MM.1S (cell line): ENCODE data around the gene SDHC.

Experiments used
- DNase-seq: peaks from one replicate; pipeline ENCODE4 v3.0.0-alpha.2; 2015
- H2AFZ ChIP-seq: fragments of 300-600 bp; sonication (generic); 2 replicates; pipeline ENCODE4 v1.6.0; 2016; ENCODE audit warnings: antibody characterized with exemption, low read length
- H3F3A ChIP-seq: fragments of 300-600 bp; sonication (generic); 2 replicates; pipeline ENCODE4 v1.6.1; 2016; ENCODE audit warnings: mild to moderate bottlenecking, antibody characterized with exemption, low read length, moderate library complexity, mixed read lengths; ENCODE audit not compliant: insufficient read depth
- H3K27ac ChIP-seq: fragments of 300-600 bp; sonication (generic); 2 replicates; pipeline ENCODE4 v1.5.1; 2016; ENCODE audit warnings: mild to moderate bottlenecking, low read length
- H3K27me3 ChIP-seq: fragments of 300-600 bp; sonication (generic); replicated peaks from 2 replicates; pipeline ENCODE4 v1.6.0; 2016; ENCODE audit warnings: low read length; ENCODE audit not compliant: insufficient read depth
- H3K36me3 ChIP-seq: fragments of 300-600 bp; sonication (generic); replicated peaks from 2 replicates; pipeline ENCODE4 v1.6.1; 2016; ENCODE audit warnings: mild to moderate bottlenecking, low read length, mixed read lengths; ENCODE audit not compliant: insufficient read depth
- H3K4me1 ChIP-seq: fragments of 300-600 bp; sonication (generic); 2 replicates; pipeline ENCODE4 v1.6.1; 2016; ENCODE audit warnings: low read length, mixed read lengths
- H3K4me2 ChIP-seq: fragments of 300-600 bp; sonication (generic); 2 replicates; pipeline ENCODE4 v1.6.0; 2016; ENCODE audit warnings: low read depth, low read length
- H3K4me3 ChIP-seq: fragments of 300-600 bp; sonication (generic); 2 replicates; pipeline ENCODE4 v1.5.1; 2016; ENCODE audit warnings: low read length, mixed read lengths
- H3K79me2 ChIP-seq: fragments of 300-600 bp; sonication (generic); 2 replicates; pipeline ENCODE4 v1.6.1; 2016; ENCODE audit warnings: mixed run types, low read length, mixed read lengths
- H3K9ac ChIP-seq: fragments of 300-600 bp; sonication (generic); 2 replicates; pipeline ENCODE4 v1.6.1; 2016; ENCODE audit warnings: low read length, mixed read lengths
- H3K9me2 ChIP-seq: fragments of 300-600 bp; sonication (generic); replicated peaks from 2 replicates; pipeline ENCODE4 v1.6.1; 2016; ENCODE audit warnings: mild to moderate bottlenecking, low read length, mixed read lengths; ENCODE audit not compliant: insufficient read depth
- H3K9me3 ChIP-seq: fragments of 300-600 bp; sonication (generic); replicated peaks from 2 replicates; pipeline ENCODE4 v1.6.1; 2016; ENCODE audit warnings: mild to moderate bottlenecking, low read length, mixed read lengths; ENCODE audit not compliant: insufficient read depth
- H4K20me1 ChIP-seq: fragments of 300-600 bp; sonication (generic); 2 replicates; pipeline ENCODE4 v1.6.1; 2016; ENCODE audit warnings: mild to moderate bottlenecking, low read length, moderate library complexity, mixed read lengths; ENCODE audit not compliant: insufficient read depth
- EZH2 ChIP-seq: fragments of 300-600 bp; sonication (generic); optimal IDR thresholded peaks from 2 replicates; pipeline ENCODE3; 2017; ENCODE audit warnings: low read depth, mild to moderate bottlenecking, antibody characterized with exemption, low read length, mixed read lengths
- EZH2phosphoT487 ChIP-seq: fragments of 300-600 bp; sonication (generic); IDR thresholded peaks from 2 replicates; pipeline ENCODE4 v1.6.1; 2018; ENCODE audit warnings: antibody characterized with exemption, low read length
- TF ChIP-seq, protein P1 (sequence below): fragments of 300-600 bp; sonication (generic); IDR thresholded peaks from 2 replicates; pipeline ENCODE4 v1.5.1; 2016; ENCODE audit warnings: antibody characterized with exemption, low read length, mixed read lengths

SDHC gene

GRCh38 chr1:161335796-161336195 is 21.6 kb downstream of the SDHC start:
- no peak for TF ChIP-seq EZH2phosphoT487
- TF ChIP-seq, protein P1, sequence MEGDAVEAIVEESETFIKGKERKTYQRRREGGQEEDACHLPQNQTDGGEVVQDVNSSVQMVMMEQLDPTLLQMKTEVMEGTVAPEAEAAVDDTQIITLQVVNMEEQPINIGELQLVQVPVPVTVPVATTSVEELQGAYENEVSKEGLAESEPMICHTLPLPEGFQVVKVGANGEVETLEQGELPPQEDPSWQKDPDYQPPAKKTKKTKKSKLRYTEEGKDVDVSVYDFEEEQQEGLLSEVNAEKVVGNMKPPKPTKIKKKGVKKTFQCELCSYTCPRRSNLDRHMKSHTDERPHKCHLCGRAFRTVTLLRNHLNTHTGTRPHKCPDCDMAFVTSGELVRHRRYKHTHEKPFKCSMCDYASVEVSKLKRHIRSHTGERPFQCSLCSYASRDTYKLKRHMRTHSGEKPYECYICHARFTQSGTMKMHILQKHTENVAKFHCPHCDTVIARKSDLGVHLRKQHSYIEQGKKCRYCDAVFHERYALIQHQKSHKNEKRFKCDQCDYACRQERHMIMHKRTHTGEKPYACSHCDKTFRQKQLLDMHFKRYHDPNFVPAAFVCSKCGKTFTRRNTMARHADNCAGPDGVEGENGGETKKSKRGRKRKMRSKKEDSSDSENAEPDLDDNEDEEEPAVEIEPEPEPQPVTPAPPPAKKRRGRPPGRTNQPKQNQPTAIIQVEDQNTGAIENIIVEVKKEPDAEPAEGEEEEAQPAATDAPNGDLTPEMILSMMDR: no peak
- no peak for TF ChIP-seq EZH2
- H4K20me1 ChIP-seq: no peaks in the 10 kb centered on the region
- H3F3A ChIP-seq: no peaks in the 10 kb centered on the region
- peaks cover 8% of the 10 kb centered on the region for H3K36me3 ChIP-seq
- DNase-seq: no peak
- H3K79me2 ChIP-seq: no peaks in the 10 kb centered on the region; the same call in 1 of the 2 replicates
- no peak overlapping the region for H3K4me2 ChIP-seq
- no peak overlapping the region for H3K27ac ChIP-seq
- H3K9me2 ChIP-seq: no peaks in the 10 kb centered on the region
- H3K27me3 ChIP-seq: no peaks in the 10 kb centered on the region
- no peaks in the 10 kb centered on the region for H3K9me3 ChIP-seq
- no peaks in the 10 kb centered on the region for H3K4me1 ChIP-seq
- no peak overlapping the region for H2AFZ ChIP-seq
- no peak overlapping the region for H3K9ac ChIP-seq
- H3K4me3 ChIP-seq: no peak overlapping the region

GRCh38 chr1:161342177-161342576 is 28.0 kb downstream of the SDHC start:
- Histone ChIP-seq H3K9me3 (no peaks in the 10 kb centered on the region), H3K36me3 (no peaks in the 10 kb centered on the region), H3F3A (no peaks in the 10 kb centered on the region), H3K4me1 (peaks cover 7% of the 10 kb centered on the region; the same call in 1 of the 2 replicates), H3K27ac (no peak overlapping the region), H4K20me1 (no peaks in the 10 kb centered on the region), H3K27me3 (no peaks in the 10 kb centered on the region), H3K79me2 (peaks cover 10% of the 10 kb centered on the region), H3K4me2 (0 out of 2 replicates have a peak overlapping the region, but pooled peaks have one; percentile 38), H3K4me3 (no peak overlapping the region), H3K9ac (no peak overlapping the region), H3K9me2 (no peaks in the 10 kb centered on the region), H2AFZ (no peak overlapping the region)
- TF ChIP-seq, protein P1: no peak
- TF ChIP-seq EZH2phosphoT487: no peak
- no peak for TF ChIP-seq EZH2
- DNase-seq: no peak

GRCh38 chr1:161342821-161343220 is 28.6 kb downstream of the SDHC start:
- H3K79me2 ChIP-seq: peaks cover 10% of the 10 kb centered on the region
- no peak overlapping the region for H3K9ac ChIP-seq
- H3K27ac ChIP-seq: no peak overlapping the region
- no peaks in the 10 kb centered on the region for H3K9me2 ChIP-seq
- no peak overlapping the region for H3K4me3 ChIP-seq
- peaks cover 7% of the 10 kb centered on the region; the same call in 1 of the 2 replicates for H3K4me1 ChIP-seq
- no peaks in the 10 kb centered on the region for H3F3A ChIP-seq
- no peak for TF ChIP-seq EZH2phosphoT487
- TF ChIP-seq, protein P1: no peak
- DNase-seq: no peak
- no peaks in the 10 kb centered on the region for H3K9me3 ChIP-seq
- no peaks in the 10 kb centered on the region for H3K36me3 ChIP-seq
- H3K4me2 ChIP-seq: no peak overlapping the region
- no peak overlapping the region for H2AFZ ChIP-seq
- no peaks in the 10 kb centered on the region for H4K20me1 ChIP-seq
- H3K27me3 ChIP-seq: no peaks in the 10 kb centered on the region
